Activated T-helper 17 cell treated with anti-CD3 and anti-CD28 coated beads, Interleukin-2, amount 50 U/mL, for 72 hours (primary cell): ENCODE results near the gene EHD1. TPM values are rescaled to one million over a fixed set of nuclear protein-coding genes. Genes with fewer than 3 reads are reported as not detected.

ENCODE experiments used
- ATAC-seq: fragments of 150-1000 bp; cut with Tn5 transposase; replicated peaks from 2 replicates; pipeline ENCODE4 v1.10.0; 2021; ENCODE audit warnings: mild to moderate bottlenecking, moderate library complexity
- H3K27ac Mint-ChIP-seq: one replicate; pipeline ENCODE4 v1.8.0; 2022; ENCODE audit warnings: mixed read lengths
- H3K27me3 Mint-ChIP-seq: one replicate; pipeline ENCODE4 v1.8.0; 2022; ENCODE audit warnings: mixed read lengths
- H3K36me3 Mint-ChIP-seq: one replicate; pipeline ENCODE4 v1.8.0; 2022; ENCODE audit warnings: low read depth, mild to moderate bottlenecking, mixed read lengths
- H3K4me1 Mint-ChIP-seq: one replicate; pipeline ENCODE4 v1.8.0; 2022; ENCODE audit warnings: mixed read lengths
- H3K4me3 Mint-ChIP-seq: one replicate; pipeline ENCODE4 v1.8.0; 2022; ENCODE audit warnings: mild to moderate bottlenecking, mixed read lengths
- H3K9me3 Mint-ChIP-seq: one replicate; pipeline ENCODE4 v1.8.0; 2022; ENCODE audit warnings: mixed read lengths
- total RNA-seq, 2 donors: library from RNA; stranded (reverse); gene quantifications; one replicate each; pipeline ENCODE4 v1.2.3, GENCODE V29; 2022

The EHD1 gene
- total RNA-seq, 2 donors from 2014 or later: 96.5 to 107 TPM

- Mint-ChIP-seq H3K4me1 (peaks cover 9% of the 10 kb centered on the region), H3K9me3 (no peaks in the 10 kb centered on the region), H3K27me3 (no peaks in the 10 kb centered on the region), H3K27ac (no peak overlapping the region), H3K4me3 (no peak overlapping the region), H3K36me3 (peaks cover 42% of the 10 kb centered on the region)
- no peak for ATAC-seq
These were observed 22.4 kb upstream of the EHD1 start for GRCh38 chr11:64900774-64901173.

DNA sequence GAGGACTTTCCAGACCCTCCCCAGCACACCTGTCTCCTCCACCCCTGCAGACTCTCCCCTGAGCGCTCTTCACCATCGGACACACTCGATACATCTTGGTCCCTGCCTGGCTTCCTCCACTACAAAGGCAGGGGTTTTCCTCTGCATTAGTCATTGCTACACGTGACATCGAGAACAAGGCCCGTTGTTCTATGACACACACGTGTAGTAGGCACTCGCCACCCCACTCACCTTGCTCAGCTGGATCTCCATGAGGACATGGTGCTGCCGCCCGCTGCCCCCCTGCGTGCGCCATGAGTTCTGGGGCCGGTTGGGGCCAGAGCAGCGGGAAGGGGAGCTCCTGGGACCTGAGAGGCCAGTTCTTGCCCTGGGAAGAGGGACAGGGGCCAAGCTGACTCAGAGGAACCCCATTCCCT is 21.9 kb upstream of the EHD1 start:
- peak overlapping the region; percentile 55 for H3K4me3 Mint-ChIP-seq
- peaks cover 9% of the 10 kb centered on the region for H3K4me1 Mint-ChIP-seq
- H3K27ac Mint-ChIP-seq: peak overlapping the region; percentile 55
- H3K27me3 Mint-ChIP-seq: no peaks in the 10 kb centered on the region
- peaks cover 37% of the 10 kb centered on the region for H3K36me3 Mint-ChIP-seq
- no peaks in the 10 kb centered on the region for H3K9me3 Mint-ChIP-seq
- peak; percentile 100 for ATAC-seq

DNA sequence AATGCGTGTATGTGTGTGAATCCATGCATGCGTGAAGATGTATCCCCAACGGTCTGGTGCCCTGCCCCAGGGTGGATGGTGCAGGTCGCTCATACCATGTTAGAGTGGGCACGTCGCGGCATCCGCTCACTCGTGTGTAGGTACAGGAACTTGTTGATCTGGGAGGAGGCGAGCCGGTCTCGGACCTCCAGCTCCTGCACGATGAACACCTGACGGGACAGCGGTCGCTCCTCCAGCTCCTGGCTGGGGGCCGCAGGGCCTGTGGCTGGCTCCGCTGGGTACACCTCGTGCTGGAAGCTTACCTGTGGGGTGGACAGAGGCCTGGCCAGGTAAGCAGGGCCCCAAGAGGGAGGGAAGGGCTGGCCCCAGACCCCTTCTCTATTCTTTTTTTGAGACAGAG is 20.1 kb upstream of the EHD1 start:
- Mint-ChIP-seq H3K4me3 (no peak overlapping the region), H3K27me3 (no peaks in the 10 kb centered on the region), H3K9me3 (no peaks in the 10 kb centered on the region), H3K27ac (no peak overlapping the region), H3K4me1 (peaks cover 9% of the 10 kb centered on the region), H3K36me3 (peaks cover 33% of the 10 kb centered on the region)
- ATAC-seq: no peak

DNA sequence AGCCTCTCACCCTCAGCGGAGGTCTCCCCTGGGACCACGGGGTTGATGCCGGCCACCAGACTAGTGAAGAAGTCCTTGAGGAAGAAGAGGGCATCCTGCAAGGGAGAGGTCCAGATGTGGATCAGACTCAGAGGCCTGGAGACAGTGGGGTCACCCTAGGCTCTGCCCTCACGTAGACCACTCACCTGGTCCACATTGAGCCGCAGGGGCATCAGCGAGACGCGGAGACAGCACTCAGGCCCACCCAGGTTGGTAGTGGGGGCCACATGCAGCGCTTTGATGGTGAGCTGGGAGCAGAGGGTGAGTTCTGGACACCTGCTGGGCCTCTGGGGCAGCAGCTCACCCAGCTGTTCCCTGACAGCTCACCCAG is 19.6 kb upstream of the EHD1 start:
- Mint-ChIP-seq H3K4me3 (no peak overlapping the region), H3K36me3 (peaks cover 33% of the 10 kb centered on the region), H3K9me3 (no peaks in the 10 kb centered on the region), H3K4me1 (peaks cover 9% of the 10 kb centered on the region), H3K27ac (no peak overlapping the region), H3K27me3 (no peaks in the 10 kb centered on the region)
- no peak for ATAC-seq

GRCh38 chr11:64897381-64898075 is 19.1 kb upstream of the EHD1 start:
- no peaks in the 10 kb centered on the region for H3K27me3 Mint-ChIP-seq
- H3K4me3 Mint-ChIP-seq: no peak overlapping the region
- ATAC-seq: no peak
- H3K4me1 Mint-ChIP-seq: peaks cover 9% of the 10 kb centered on the region
- H3K9me3 Mint-ChIP-seq: no peaks in the 10 kb centered on the region
- H3K36me3 Mint-ChIP-seq: peaks cover 33% of the 10 kb centered on the region
- H3K27ac Mint-ChIP-seq: peak overlapping the region; percentile 48

GRCh38 chr11:64896448-64897022 is 18.1 kb upstream of the EHD1 start:
- H3K9me3 Mint-ChIP-seq: no peaks in the 10 kb centered on the region
- peaks cover 28% of the 10 kb centered on the region for H3K36me3 Mint-ChIP-seq
- no peak for ATAC-seq
- H3K27ac Mint-ChIP-seq: peak overlapping the region; percentile 48
- H3K27me3 Mint-ChIP-seq: no peaks in the 10 kb centered on the region
- H3K4me3 Mint-ChIP-seq: no peak overlapping the region
- H3K4me1 Mint-ChIP-seq: peaks cover 9% of the 10 kb centered on the region

DNA sequence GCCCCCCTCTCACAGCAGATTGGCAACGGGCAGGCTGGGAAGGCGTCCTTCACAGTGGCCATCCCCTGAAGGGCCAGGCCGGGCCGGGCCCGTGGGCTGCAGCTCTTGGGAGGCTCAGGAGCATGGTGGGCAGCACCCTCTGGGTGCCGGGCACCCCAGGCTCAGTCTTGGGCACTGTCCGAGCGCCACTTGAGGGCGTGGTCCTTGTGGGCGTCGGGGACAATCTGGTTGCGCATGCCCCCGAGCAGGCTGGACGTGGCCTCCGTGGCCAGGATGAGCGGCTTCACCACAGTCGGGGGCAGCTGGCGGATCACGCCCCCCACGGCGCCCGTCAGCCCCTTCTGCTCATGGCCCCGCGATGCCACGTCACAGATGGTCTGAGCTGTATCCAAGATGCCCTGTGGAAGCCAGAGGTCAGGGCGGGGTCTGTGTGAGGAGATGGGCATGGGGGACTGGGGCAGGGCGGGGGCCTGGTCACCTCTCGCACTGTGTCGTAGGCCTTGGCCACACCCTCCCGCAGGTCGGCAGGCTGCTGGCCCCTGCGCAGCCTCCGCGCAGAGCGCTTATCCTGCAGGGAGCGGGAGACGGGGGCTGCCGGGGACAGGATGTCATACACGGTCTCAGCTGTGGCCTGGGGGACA is 16.5 kb upstream of the EHD1 start:
- Mint-ChIP-seq H3K27ac (no peak overlapping the region), H3K27me3 (no peaks in the 10 kb centered on the region), H3K9me3 (no peaks in the 10 kb centered on the region), H3K4me3 (no peak overlapping the region), H3K4me1 (peaks cover under 1% of the 10 kb centered on the region), H3K36me3 (peaks cover 19% of the 10 kb centered on the region)
- no peak for ATAC-seq

DNA sequence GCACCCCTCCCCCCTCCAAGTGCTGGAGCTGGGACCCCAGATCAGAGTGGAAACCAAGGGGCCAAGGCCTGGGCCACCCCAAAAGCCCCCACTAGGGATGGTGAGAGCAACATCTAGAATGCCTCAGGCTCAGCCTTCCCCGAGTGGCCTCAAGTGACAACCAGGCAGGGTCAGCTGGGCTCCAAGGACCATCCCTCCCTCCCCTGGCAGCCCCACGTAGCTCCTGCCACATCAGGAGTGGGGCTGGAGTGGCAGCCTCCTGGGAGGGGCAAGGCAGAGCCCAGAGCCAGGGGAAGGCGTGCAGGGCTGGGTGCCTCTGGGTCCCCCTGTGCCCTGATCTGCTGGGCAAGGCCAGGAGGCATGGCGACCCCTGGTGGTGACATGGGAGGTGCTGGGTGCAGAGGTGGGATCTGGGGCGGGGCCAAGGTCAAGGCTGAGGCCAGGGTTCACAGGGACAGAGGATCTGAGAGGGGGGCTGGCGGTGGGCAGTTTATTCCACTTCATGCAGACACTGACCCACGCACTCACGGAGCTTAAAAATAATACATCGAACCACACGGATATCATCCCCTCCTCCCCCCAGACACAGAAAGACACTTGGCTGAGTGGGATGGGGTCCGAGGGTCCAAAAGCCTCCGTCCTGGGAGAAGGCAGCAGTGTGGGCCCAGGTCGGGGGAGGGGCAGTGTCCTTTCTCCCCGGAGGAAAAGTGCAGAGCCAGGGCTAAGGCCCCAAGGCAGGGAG is 15.8 kb upstream of the EHD1 start:
- Mint-ChIP-seq H3K4me1 (no peaks in the 10 kb centered on the region), H3K9me3 (no peaks in the 10 kb centered on the region), H3K4me3 (no peak overlapping the region), H3K27ac (no peak overlapping the region), H3K27me3 (no peaks in the 10 kb centered on the region), H3K36me3 (peaks cover 14% of the 10 kb centered on the region)
- peak; percentile 98 for ATAC-seq

- Mint-ChIP-seq H3K4me1 (no peaks in the 10 kb centered on the region), H3K4me3 (no peak overlapping the region), H3K36me3 (peaks cover 11% of the 10 kb centered on the region), H3K9me3 (no peaks in the 10 kb centered on the region), H3K27me3 (no peaks in the 10 kb centered on the region), H3K27ac (no peak overlapping the region)
- ATAC-seq: no peak
These were observed 15.0 kb upstream of the EHD1 start for GRCh38 chr11:64893194-64894069.

DNA sequence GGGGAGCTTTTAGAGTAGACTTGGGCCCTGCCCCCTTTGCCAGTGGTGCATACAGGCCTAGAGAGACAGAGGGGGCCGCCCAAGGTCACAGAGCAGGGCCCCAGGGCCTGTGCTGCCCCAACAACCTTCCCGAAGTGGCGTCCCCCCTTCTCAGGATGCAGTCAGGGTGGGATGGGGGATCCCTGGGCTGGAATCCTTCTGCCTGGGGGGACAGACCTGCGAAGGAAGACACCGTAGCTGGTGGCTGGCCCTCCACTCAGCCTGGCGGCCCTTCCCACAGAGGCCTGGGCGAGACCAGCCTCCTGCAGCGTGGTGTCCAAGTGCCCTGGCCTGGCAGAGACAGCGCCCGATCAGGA is 14.4 kb upstream of the EHD1 start:
- peaks cover 10% of the 10 kb centered on the region for H3K36me3 Mint-ChIP-seq
- no peaks in the 10 kb centered on the region for H3K9me3 Mint-ChIP-seq

GRCh38 chr11:64892411-64892831 is 14.0 kb upstream of the EHD1 start:
- Mint-ChIP-seq H3K4me1 (peaks cover 2% of the 10 kb centered on the region), H3K36me3 (peaks cover 6% of the 10 kb centered on the region), H3K9me3 (no peaks in the 10 kb centered on the region), H3K27me3 (no peaks in the 10 kb centered on the region), H3K4me3 (no peak overlapping the region), H3K27ac (no peak overlapping the region)
- no peak for ATAC-seq

More for the DNA sequence above, 14.4 kb upstream of the EHD1 start:
- H3K27me3 Mint-ChIP-seq: no peaks in the 10 kb centered on the region
- no peak overlapping the region for H3K27ac Mint-ChIP-seq
- no peak for ATAC-seq
- no peak overlapping the region for H3K4me3 Mint-ChIP-seq
- H3K4me1 Mint-ChIP-seq: no peaks in the 10 kb centered on the region

DNA sequence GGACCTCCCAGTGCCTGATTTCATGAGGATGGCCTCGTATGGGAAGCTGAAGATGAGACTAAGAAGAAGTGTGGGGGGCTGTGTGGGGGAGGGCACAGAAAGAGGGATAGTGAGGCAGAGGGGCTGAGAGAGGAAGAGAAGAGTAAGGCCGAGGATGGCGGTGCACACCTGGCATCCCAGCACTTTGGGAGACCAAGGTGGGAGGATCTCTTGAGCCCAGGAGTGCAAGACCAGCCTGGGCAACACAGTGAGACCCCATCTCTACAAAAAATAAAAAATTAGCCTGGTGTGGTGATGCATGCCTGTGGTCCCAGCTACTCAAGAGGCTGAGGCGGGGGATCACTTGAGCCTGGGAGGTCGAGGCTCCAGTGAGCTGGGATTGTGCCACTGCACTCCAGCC is 13.5 kb upstream of the EHD1 start:
- no peaks in the 10 kb centered on the region for H3K27me3 Mint-ChIP-seq
- no peaks in the 10 kb centered on the region for H3K9me3 Mint-ChIP-seq
- H3K36me3 Mint-ChIP-seq: peaks cover under 1% of the 10 kb centered on the region
- peaks cover 5% of the 10 kb centered on the region for H3K4me1 Mint-ChIP-seq
- no peak overlapping the region for H3K27ac Mint-ChIP-seq
- no peak for ATAC-seq
- no peak overlapping the region for H3K4me3 Mint-ChIP-seq

DNA sequence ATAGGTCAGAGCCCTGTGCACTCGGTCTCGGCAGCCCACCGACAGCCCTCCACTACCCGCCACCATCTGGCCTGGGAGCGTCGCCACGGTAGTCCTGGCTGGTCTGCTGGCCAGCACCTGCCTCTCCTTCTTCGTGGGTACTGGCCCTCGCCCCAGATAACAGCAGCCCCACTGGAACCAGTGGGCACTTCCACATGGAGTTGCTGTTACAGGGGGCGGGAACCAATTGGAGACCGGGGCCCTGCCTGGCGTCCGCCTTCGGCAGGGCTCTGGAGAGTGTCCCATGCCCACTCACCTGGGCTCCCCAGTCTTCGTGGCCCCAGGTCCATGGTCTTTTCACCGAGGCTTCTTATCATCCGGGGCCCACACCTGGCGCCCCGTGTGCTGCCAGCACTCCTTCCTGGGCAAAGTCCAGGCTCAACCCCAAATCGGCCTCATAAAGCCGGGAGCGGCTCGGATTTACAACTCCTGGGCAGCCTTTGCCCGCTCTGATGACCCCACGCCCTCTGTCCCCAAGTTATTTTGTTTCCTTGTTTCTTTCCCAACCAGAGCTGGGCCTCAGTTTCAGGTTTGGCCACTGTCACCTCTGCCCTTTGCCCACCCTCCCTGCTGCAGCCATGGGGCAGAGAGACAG is 12.9 kb upstream of the EHD1 start:
- no peak overlapping the region for H3K27ac Mint-ChIP-seq
- H3K36me3 Mint-ChIP-seq: no peaks in the 10 kb centered on the region
- H3K27me3 Mint-ChIP-seq: no peaks in the 10 kb centered on the region
- no peak for ATAC-seq
- peaks cover 5% of the 10 kb centered on the region for H3K4me1 Mint-ChIP-seq
- H3K4me3 Mint-ChIP-seq: no peak overlapping the region
- no peaks in the 10 kb centered on the region for H3K9me3 Mint-ChIP-seq

DNA sequence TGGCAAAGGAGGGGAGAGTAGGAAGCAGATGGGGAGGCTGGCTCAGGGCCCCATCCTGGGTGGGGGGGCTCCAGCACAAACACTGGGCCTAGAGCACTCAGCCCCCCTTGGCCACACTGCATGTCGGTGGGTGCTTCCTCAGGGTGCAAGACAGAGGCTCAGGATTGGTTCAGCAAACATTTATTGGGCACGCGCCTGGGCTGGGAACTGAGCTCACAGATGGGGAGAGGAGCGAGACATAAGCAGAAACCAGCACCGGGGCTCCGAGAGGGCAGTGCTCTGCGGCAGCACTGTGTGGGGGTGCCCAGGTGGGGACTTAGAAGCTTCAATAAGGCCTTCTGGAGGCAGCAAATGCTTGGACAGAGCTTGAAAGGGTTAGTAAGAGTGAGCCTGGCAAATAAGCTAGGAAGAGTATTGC is 12.1 kb upstream of the EHD1 start:
- H3K9me3 Mint-ChIP-seq: no peaks in the 10 kb centered on the region
- H3K27ac Mint-ChIP-seq: no peak overlapping the region
- H3K36me3 Mint-ChIP-seq: no peaks in the 10 kb centered on the region
- ATAC-seq: no peak
- no peak overlapping the region for H3K4me3 Mint-ChIP-seq
- H3K4me1 Mint-ChIP-seq: peaks cover 13% of the 10 kb centered on the region
- H3K27me3 Mint-ChIP-seq: no peaks in the 10 kb centered on the region
